ENCODE results near the gene CLASP1.
"Not testable (repeated sequence)": the region's sequence is repeated elsewhere in the genome, so short reads cannot be mapped to it uniquely, and the experiment has no call there.

CLASP1 gene

DNA sequence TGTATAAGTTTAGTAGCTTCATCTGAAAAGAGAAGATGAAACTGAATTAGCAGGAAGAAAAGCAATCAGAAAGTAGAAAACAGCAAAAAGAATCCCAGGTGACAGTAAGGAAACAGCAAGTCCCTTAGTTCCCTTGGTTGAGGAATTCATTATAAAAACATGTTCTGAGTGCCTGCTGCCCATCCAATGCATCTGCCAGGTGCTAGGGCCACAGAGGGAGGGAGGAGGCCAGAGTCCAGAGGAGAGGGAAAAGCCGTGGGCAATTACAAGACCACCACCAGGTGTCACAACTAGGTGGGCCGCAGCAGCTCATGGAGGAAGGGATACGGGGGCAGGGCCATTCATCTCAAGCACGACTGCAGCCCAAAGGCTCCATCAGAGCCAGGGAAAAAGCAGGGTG is 308.3 kb downstream of the CLASP1 start:
- DNase-seq = no peak

DNA sequence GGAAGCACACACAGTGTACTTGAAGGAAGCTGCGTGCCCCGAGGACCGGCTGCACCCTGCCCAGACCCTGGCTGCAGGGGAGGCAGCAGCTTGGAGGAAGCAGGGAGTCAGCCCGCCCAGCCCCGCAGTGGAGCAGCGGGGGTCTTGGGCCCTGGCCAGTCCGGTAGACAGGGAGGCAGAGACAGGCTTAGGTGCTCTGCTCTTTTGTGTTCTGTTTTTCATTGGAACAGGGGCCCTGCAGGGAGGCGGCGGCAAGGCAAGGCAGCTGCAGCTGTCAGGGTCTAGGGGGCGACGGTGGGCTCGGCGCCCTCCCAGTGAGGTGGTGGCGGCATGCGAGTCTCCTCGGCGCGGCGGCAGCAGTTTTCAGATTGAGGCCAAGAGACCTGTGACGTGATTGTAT is 311.0 kb downstream of the CLASP1 start:
- no peak for DNase-seq

DNA sequence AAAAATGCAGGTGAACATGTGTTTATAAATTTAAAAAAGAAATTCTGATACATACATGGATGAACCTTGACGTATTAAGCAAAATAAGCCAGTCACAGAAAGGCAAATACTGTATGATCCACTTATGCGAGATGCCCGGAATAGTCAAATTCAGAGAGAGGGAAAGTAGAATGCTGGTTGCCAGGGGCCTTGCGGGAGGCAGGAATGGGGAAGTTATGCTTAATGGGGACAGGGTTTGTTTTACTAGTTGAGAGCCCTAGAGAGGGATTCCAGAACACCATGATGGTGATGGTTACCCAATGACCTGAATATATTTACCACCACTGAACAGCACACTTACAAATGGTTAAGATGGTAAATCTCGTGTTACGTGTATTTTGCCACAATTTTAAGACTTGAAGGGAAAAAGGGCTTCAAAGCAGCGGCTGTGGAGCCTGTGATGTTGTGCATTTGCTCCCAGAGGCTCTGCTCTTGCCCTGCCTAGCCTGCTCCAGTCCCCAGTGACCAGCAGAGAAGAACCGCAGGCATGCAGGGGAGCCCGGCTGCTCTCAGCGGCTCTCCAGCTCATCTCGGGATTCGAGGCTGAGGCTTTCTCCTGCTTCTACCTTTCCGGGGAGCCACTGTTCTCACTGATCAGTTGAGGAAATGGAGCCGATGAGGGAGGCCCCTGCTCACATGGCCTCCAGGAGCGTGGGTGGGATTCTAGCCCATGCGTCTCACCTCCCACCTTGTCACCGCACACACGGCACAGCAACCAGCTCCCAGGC is 312.6 kb downstream of the CLASP1 start:
- no peak for DNase-seq

DNA sequence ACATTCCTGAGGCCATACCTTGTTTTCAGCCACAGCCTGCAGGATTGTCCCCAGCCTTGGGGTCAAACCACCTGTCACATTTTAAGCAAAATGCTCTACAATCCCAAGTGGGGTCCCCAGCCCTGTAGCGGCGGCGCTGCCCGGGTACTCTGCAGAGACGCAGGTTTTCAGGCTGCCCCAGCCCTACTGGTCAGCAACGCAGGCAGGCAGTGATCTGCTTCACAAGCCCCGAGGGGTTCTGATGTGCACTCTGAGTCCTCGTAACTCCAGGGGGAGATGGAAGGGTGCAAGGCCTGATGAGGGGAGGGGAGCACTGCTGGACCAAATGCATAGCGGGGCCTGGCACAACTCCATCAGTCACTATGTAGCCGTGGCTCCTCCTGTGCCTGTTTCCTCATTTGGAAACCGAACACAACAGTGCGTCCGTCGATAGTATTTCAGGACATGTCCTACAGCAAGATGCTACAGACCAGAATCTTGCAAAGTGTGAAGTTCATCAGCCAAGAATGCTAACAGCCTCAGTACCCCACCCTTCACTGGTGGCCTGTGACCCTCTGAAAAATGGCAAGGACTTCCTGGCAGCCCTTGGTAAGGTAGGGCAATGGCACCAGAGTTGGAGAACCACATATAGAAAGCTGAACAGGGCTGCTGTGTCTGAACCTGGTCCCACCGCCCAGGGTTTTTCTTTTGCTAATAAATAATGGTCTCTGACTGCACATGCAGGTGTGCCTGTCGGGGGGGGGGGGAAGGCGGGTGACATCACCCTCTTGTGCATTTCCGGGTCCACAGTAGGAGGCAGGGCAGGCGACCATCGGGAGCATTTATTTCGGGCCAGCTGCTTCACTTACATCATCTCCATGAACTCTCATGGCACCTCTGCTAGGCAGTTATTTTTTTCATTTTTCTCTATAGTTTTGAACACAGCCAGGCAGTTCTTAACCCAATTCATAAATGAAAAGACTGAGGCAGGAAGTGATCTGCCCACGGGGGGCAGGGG is 313.7 kb downstream of the CLASP1 start:
- no peak for DNase-seq

DNA sequence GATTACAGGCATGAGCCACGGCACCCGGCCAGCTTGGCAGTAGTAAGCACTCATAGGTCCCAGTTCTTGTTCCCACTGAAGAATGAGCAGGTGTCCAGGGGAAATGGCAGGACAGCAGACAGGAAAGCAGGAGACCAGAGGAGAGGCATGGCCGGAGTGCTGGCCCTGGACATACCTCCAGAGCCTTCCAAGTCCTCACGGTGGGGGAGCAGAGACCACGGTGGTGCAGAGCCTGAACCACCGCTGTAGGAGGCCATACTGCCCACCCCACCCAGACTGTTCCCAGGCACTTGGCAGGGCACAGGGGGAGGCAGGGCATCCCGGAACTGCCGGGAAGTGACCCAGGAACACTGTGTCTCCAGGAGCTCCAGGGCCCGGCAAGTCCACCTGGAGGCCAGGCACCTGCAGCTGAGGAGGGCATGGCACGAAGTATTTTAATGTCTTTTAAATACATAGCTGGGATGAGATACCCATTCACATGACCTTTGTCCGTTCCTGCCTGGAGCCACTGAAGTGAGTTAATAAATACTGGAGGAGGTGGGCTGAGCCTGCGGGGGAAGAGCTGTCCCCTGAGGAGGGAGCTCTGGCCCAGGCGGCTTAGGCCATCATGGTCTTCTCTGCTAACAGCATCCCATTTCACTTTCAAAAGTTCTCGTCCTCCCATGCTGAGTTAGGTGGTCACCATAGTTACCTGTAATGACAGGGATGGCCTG is 314.5 kb downstream of the CLASP1 start:
- no peak for DNase-seq

DNA sequence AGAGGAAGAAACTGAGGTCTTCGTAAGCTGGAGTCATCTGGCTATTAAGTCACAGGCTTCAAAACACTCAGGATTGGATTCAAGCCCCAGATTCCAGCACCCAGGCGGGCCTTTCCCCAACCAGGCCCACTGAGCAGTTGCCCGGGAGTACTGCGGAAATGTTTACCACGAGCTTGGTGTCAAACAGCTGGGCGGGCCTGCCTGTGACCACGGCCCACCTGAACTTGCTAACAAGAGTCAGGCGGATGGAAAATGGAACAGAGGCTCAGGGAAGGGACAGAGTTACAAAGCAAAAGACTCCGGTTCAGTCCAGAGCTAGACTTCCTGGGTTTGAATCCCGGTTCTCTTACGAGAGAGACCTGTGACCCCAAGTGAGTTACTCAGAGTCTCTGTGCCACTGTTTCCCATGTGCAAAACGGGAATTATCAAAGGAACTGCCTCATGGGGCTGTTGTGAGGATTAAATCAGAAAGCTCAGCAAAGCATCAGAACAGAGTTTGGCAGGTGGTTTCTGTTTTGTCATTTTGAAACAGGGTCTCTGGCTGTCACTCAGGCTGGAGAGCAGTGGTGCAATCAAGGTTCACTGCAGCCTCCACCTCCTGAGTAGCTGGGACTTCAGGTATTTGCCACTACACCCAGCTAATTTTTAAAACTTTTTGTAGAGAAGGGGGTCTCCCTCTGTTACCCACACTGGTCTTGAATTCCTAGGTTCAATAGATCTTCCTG is 315.3 kb downstream of the CLASP1 start:
- DNase-seq = no peak

DNA sequence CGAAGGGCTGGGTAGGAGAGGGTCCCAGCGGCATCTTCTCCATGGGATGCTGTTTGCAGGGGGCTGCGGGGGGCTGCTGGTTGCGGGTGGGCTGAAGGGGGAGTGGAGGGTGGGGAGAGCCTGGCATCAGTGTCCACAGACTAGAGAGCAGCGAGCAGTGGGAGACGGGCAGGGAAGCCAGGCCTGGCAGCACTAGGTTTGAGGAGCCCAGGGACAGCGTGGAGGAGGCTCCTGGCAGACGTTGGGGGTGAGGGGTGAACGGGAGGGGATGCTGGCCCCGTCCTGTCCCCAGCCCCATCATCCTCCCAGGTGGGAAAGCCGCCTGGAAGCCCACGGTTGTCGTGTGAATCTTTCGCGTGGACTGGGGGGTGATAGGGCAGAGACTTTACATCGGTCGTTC is 316.0 kb downstream of the CLASP1 start:
- DNase-seq = no peak

DNA sequence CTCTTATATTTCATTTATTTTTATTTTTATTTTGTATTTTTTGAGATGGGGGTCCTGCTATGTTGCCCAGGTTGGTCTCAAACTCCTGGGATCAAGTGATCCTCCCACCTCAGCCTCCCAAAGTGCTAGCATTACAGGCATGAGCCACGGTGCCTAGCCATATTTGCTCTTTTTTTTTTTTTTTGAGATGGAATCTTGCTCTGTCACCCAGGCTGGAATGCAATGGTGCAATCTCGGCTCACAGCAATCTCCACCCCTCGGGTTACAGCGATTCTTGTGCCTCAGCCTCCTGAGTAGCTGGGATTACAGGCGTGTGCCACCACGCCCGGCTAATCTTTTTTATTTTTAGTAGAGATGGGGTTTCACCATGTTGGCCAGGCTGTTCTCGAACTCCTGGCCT is 317.9 kb downstream of the CLASP1 start:
- not testable (repeated sequence) for DNase-seq

DNA sequence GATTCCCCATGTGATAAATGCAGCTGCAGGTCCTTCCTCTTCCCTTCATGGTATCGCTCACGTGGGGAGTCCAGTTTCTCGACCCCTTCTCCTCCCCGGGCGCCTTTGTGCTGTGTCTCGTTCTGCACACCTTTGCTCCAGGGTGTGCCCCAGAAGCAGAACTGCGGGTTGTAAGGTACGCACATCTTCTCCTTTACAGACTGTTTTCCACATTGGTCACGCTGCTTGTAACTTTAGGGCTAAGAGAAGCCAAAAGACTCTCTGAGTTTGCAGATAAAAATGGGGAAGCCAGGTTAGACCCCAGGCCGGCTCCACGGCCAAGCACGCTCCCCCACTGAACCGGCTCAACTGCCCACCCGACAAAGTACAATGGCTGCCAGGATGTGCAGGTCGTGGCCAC is 318.3 kb downstream of the CLASP1 start:
- no peak for DNase-seq

DNA sequence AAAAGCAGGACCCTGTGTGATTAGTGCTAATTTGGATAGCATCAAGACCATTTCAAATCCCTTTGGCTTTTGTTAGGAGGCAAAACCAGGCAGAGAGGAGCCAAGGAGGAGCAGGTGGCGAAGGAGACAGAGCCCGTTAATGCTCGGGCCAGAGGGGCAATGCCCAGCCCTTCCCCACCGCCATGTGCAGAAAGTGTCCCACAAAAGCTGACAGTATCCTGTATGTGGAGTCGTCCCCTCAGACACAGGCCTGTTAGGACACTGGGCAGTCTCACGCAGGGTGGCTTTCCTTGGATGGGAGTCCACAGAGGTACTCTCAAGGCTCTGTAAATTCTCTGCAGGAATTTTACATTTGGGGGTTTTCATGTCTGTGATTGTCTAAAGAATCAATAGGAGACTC is 319.5 kb downstream of the CLASP1 start:
- DNase-seq = no peak

DNA sequence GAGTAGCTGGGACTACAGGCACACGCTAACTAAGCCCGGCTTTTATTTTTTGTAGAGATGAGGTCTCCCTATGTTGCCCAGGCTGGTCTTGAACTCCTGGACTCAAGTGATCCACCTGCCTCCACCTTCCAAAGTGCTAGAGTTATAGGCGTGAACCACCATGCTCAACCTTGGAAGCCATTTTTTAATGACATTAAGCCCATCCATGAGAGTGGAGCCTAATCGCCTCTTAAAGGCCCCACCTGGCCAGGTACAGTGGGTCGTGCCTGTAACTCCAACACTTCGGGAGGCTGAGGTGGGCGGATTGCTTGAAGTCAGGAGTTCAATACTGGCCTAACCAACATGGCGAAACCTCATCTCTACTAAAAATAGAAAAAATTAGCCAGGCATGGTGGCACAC is 322.6 kb downstream of the CLASP1 start:
- no peak for DNase-seq

DNA sequence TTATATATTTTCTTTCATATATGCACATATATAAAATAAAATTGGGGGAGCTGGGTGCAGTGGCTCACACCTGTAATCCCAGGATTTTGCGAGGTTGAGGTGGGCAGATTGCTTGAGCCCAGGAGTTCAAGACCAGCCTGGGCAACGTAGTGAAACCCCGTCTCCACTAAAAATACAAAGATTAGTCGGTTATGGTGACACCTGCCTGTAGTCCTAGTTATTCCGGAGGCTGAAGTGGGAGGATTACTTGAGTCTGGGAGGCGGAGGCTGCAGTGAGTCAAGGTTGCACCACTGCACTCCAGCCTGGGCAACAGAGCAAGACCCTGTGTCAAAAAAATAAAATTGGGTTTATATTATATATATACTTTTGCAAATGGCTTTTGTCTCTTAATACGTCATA is 324.7 kb downstream of the CLASP1 start:
- no peak for DNase-seq

DNA sequence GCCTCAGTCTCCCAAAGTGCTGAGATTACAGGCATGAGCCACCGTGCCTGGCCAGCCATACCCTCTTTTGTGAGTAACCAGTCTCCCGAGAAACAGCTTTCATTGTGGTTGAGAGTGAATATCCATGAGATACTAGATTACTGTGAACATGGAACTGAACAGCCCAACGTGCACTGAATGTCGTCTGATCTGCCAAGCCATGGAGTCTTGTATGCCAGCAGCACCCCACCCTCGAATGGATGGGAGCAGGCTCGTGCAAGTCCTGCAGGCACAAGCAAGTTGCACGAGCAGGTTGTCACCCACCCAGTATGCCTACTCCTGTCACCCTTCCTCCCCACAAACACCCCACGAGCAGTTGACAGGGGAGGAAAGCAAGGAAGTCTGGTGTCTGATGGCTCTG is 327.8 kb downstream of the CLASP1 start:
- DNase-seq = no peak

DNA sequence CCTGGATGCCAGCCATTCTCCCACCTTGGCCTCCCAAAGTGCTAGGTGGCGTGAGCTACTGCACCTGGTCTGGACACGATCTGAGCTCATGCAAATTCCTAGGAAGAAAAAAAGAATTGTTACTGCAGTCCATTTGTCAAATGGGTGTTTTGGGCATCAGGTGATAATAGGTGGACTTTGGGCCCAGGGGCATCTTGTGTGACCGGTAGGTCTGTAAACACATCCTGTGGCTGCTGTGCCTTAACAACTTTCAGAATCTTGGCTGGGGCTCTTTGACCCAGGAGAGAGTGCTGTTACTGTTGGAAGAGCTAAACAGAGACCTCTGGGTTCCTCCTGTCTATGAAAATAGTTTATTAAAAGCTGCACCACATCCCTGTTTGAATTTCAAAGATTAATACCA is 329.3 kb downstream of the CLASP1 start:
- DNase-seq = no peak

DNA sequence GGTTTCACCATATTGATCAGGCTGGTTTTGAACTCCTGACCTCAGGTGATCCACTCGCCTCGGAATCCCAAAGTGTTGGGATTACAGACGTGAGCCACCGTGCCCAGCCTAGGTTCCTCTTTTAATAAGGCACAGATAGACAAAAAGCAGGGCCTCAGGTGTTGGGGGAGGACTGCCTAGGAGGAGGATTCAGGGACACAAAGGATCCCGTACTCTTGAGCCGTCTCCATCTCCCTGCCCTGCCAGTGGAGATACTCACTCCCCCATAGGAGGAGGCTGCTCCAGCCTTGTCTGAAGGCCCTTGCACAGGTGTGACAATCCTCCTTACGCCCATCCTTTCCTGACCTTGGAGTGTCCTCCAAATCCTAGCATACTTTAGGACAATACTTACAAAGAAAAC is 332.3 kb downstream of the CLASP1 start:
- DNase-seq = no peak

DNA sequence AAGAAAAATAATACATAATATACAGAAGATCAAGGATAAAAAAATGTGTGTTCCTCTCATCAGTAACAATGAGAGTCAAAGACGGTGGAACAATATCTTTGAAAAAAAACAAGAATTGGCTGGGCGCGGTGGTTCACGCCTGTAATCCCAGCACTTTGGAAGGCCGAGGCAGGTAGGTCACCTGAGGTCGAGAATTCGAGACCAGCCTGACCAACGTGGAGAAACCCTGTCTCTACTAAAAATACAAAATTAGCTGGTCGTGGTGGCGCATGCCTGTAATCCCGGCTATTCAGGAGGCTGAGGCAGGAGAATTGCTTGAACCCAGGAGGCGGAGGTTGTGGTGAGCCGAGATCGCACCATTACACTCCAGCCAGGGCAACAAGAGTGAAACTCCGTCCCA is 335.6 kb downstream of the CLASP1 start:
- not testable (repeated sequence) for DNase-seq

DNA sequence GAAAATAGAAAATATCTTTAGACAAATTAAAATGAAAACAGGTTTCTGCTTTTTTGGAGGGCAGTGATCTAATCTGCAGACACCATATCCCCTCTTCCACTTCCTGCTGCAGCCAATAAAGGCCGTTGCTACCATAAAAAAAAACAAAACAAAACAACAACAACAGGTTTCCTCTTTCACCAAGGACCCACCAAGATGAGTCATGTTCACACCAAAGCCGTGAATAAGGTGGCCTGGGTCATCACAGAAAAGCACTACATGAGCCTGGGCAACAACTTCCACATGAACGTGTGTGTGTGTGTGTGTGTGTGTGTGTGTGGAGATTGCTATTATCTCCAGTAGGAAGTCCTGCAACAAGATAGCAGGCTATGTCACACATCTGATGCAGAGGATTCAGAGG is 339.5 kb downstream of the CLASP1 start:
- no peak for DNase-seq

DNA sequence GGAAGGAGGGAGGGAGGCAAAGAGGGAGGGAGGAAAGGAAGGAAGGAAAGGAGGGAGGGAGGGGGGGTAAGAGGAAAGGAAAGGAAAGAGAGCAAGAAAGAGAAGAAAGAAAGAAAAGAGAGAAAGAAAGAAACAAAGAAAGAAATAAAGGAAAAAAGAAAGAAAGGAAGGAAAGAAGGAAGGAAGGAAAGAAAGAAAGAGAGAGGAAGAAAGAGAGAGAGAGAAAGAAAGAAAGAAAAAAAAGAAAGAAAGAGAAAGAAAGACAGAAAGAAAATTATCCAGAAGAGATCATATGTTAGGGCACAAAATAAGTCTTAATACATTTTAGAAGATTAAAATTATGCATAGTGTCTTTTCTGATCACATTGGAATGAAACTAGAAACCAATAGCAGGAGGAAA is 339.9 kb downstream of the CLASP1 start:
- no peak for DNase-seq

DNA sequence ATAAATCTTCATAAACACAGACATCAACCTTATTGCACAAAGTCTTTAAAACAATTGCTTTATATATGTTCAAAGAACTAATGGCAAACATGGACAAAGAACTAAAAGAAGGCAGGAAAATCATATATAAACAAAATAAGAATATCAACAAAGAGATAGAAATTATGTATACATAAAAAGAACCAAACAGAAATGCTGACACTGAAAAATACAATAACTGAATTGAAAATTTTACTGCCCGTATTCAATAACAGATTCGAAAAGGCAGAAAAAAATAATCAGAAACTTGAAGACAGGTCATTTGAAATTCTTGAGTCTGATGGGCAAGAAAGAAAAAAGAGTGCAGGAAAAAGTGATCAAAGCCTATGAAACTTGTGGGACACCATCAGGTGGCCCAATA is 342.2 kb downstream of the CLASP1 start:
- DNase-seq = no peak

DNA sequence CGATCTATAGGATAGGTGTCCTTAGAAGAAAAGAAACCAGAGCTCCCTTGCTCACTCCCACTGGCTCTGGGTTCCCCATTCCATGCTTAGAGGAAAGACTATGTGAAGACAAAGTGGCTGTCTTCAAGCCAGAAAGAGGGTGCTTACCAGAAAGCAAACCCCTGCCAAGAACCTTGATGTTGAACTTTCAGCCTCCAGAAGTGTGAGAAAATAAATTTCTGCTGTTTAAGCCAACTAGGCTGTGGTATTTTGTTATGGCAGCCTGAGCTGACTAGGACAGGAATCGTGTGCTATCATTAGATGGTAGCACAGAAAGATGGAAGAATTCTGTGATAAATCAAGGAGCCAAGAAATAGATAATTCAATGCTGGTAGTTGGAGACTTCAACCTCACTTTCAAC is 344.3 kb downstream of the CLASP1 start:
- DNase-seq = no peak

DNA sequence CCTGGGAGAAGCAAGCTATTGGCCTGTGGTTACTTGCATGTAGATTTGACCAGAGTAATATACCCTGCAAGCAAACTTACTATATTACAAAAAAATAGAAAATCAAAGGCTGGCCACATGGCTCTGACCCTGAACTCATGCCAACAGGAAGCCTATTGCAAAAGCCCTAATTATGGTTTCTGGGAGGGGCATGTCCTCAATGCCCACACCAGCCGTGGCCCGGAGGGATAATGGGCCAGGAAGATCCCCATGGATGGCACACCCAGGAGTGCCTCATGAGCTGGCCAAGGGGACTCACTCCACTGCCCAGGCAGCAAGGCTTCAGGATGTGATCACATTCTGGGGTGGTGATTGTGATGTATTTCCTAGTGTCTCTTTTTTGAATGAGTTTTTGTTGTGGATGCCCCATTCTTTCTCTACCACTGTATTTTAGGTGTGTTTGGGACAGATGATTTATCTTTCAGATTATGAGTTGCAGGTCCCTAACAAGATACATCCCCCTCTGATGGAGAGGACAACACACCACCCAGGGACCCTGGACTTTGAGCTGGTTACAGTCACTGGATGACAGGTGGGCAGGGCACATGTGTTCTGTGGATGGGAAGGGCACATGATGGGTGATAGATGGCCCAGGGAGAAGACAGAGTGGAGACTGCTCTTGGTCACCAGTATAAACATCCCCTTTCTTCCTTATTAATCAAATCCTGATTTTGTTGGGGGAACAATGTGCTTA is 345.6 kb downstream of the CLASP1 start:
- no peak for DNase-seq

DNA sequence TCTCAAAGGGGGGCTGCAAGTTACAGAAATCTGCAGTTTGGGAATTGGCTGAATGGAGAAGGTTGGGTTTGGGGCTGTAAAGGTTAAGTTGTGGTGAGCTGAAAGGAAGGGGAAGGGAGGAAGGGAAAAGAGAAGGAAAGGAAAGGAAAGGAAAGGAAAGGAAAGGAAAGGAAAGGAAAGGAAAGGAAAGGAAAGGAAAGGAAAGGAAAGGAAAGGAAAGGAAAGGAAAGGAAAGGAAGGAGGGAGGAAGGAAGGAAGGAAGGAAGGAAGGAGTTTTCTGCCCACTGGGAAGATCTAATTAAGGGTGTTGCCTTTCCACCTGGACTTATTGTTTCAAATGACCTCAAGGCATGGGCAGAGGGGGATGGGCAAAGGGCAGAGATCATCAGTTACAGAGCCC is 348.1 kb downstream of the CLASP1 start:
- DNase-seq = not testable (repeated sequence)

Measured in stimulated activated CD4-positive, alpha-beta T cell treated with anti-CD3 and anti-CD28 coated beads, Interleukin-2, amount 100 ng/mL, for 48 hours (primary cell).